H9 (cell line): Measurements from ENCODE around the gene RPS6KA4. TPM values are rescaled to one million over a fixed set of nuclear protein-coding genes. Genes with fewer than 3 reads are reported as not detected.

Source experiments
- DNase-seq: peaks from one replicate; pipeline ENCODE4 v3.0.0-alpha.2; 2017
- H2AFZ ChIP-seq: one replicate; pipeline ENCODE4 v1.6.1; 2013; ENCODE audit warnings: mild to moderate bottlenecking, low read length, control low read depth, moderate library complexity
- H2AK5ac ChIP-seq: 2 replicates; pipeline ENCODE4 v1.6.1; 2013; ENCODE audit warnings: low read length, control low read depth, mixed read lengths; ENCODE audit not compliant: insufficient read length
- H2BK120ac ChIP-seq: one replicate; pipeline ENCODE4 v1.6.1; 2013; ENCODE audit warnings: low read depth, mild to moderate bottlenecking, low read length, control low read depth, inconsistent platforms; ENCODE audit not compliant: poor library complexity, severe bottlenecking
- H2BK12ac ChIP-seq: 2 replicates; pipeline ENCODE4 v1.6.1; 2013; ENCODE audit warnings: low read length, control low read depth, mixed read lengths, low read depth; ENCODE audit not compliant: insufficient read length
- H2BK15ac ChIP-seq: 2 replicates; pipeline ENCODE4 v1.6.1; 2013; ENCODE audit warnings: low read depth, low read length, control low read depth
- H2BK20ac ChIP-seq: one replicate; pipeline ENCODE4 v1.6.1; 2013; ENCODE audit warnings: low read depth, mild to moderate bottlenecking, low read length, control low read depth, inconsistent platforms; ENCODE audit not compliant: poor library complexity, severe bottlenecking
- H2BK5ac ChIP-seq: 2 replicates; pipeline ENCODE4 v1.6.1; 2013; ENCODE audit warnings: low read length, control low read depth, mixed read lengths; ENCODE audit not compliant: insufficient read length
- H3K14ac ChIP-seq: 2 replicates; pipeline ENCODE4 v1.6.1; 2013; ENCODE audit warnings: low read length, control low read depth; ENCODE audit not compliant: insufficient read depth
- H3K18ac ChIP-seq: 2 replicates; pipeline ENCODE4 v1.6.1; 2013; ENCODE audit warnings: low read depth, mild to moderate bottlenecking, mixed read lengths, low read length, control low read depth; ENCODE audit not compliant: insufficient read length
- H3K23ac ChIP-seq: 2 replicates; pipeline ENCODE4 v1.6.1; 2013; ENCODE audit warnings: low read length, control low read depth, mixed read lengths, low read depth; ENCODE audit not compliant: insufficient read length
- H3K23me2 ChIP-seq: 2 replicates; pipeline ENCODE4 v1.6.1; 2013; ENCODE audit warnings: low read depth, mild to moderate bottlenecking, mixed read lengths, low read length, control low read depth; ENCODE audit not compliant: insufficient read length, poor library complexity, severe bottlenecking
- H3K27ac ChIP-seq: 2 replicates; pipeline ENCODE4 v1.5.1; 2013; ENCODE audit warnings: low read length, control low read depth, mixed read lengths, low read depth; ENCODE audit not compliant: insufficient read length
- H3K27me3 ChIP-seq: 2 replicates; pipeline ENCODE4 v1.6.1; 2013; ENCODE audit warnings: low read length, control low read depth, inconsistent platforms; ENCODE audit not compliant: insufficient read depth
- H3K4ac ChIP-seq: 2 replicates; pipeline ENCODE4 v1.6.1; 2013; ENCODE audit warnings: low read depth, mild to moderate bottlenecking, control low read depth, inconsistent platforms, low read length, moderate library complexity
- H3K4me1 ChIP-seq: 2 replicates; pipeline ENCODE4 v1.6.1; 2013; ENCODE audit warnings: low read length, control low read depth, inconsistent platforms; ENCODE audit not compliant: insufficient read depth
- H3K4me2 ChIP-seq: 2 replicates; pipeline ENCODE4 v1.6.1; 2013; ENCODE audit warnings: low read length, control low read depth, mixed read lengths; ENCODE audit not compliant: insufficient read length, insufficient read depth
- H3K56ac ChIP-seq: 2 replicates; pipeline ENCODE4 v1.6.1; 2013; ENCODE audit warnings: low read depth, mild to moderate bottlenecking, mixed read lengths, low read length, control low read depth; ENCODE audit not compliant: insufficient read length
- H3K79me1 ChIP-seq: 2 replicates; pipeline ENCODE4 v1.6.1; 2013; ENCODE audit warnings: low read depth, mild to moderate bottlenecking, moderate library complexity, low read length, control low read depth, inconsistent platforms; ENCODE audit not compliant: insufficient read depth, poor library complexity, severe bottlenecking
- H3K79me2 ChIP-seq: 2 replicates; pipeline ENCODE4 v1.6.1; 2013; ENCODE audit warnings: low read length, control low read depth, inconsistent platforms; ENCODE audit not compliant: insufficient read depth
- H3K9ac ChIP-seq: 2 replicates; pipeline ENCODE4 v1.6.1; 2013; ENCODE audit warnings: low read length, control low read depth, mixed read lengths; ENCODE audit not compliant: insufficient read length; ENCODE audit errors: extremely low read depth
- H3K9me3 ChIP-seq: one replicate; pipeline ENCODE4 v1.6.1; 2013; ENCODE audit warnings: low read depth, low read length, inconsistent platforms; ENCODE audit not compliant: control insufficient read depth
- H3T11ph ChIP-seq: one replicate; pipeline ENCODE4 v1.6.1; 2013; ENCODE audit warnings: mild to moderate bottlenecking, low read length, control low read depth, inconsistent platforms
- H4K20me1 ChIP-seq: one replicate; pipeline ENCODE4 v1.6.1; 2013; ENCODE audit not compliant: control insufficient read depth, insufficient read length, insufficient read depth
- H4K5ac ChIP-seq: 2 replicates; pipeline ENCODE4 v1.6.1; 2013; ENCODE audit warnings: low read depth, mild to moderate bottlenecking, mixed read lengths, low read length, control low read depth; ENCODE audit not compliant: insufficient read length
- H4K8ac ChIP-seq: replicated peaks from 2 replicates; pipeline ENCODE4 v1.6.1; 2013; ENCODE audit warnings: low read length, control low read depth, mixed read lengths, low read depth; ENCODE audit not compliant: insufficient read length
- H4K91ac ChIP-seq: 2 replicates; pipeline ENCODE4 v1.6.1; 2013; ENCODE audit warnings: low read depth, mild to moderate bottlenecking, moderate library complexity, mixed read lengths, low read length, control low read depth; ENCODE audit not compliant: insufficient read length
- H3K27ac Mint-ChIP-seq, 3 experiments: 2 replicates in 2 of 3; 3 replicates in 1 of 3; pipeline ENCODE4 v1.8.0; 2020 to 2021; ENCODE audit warnings: mixed read lengths in 3 of 3, mild to moderate bottlenecking in 1 of 3, moderate library complexity in 1 of 3
- H3K27me3 Mint-ChIP-seq: 2 replicates; pipeline ENCODE4 v1.8.0; 2021; ENCODE audit warnings: low read depth, mild to moderate bottlenecking, moderate library complexity, mixed read lengths
- H3K36me3 Mint-ChIP-seq, 3 experiments: 2 replicates in 2 of 3; 3 replicates in 1 of 3; pipeline ENCODE4 v1.8.0; 2020 to 2021; ENCODE audit warnings: low read depth in 3 of 3, mixed read lengths in 3 of 3; ENCODE audit not compliant: insufficient read depth in 1 of 3
- H3K4me1 Mint-ChIP-seq, 2 experiments: 2 replicates each; pipeline ENCODE4 v1.8.0; 2020; ENCODE audit warnings: mixed read lengths in 2 of 2
- H3K4me3 Mint-ChIP-seq, 2 experiments: 2 replicates in 1 of 2; 3 replicates in 1 of 2; pipeline ENCODE4 v1.8.0; 2020 to 2021; ENCODE audit warnings: mild to moderate bottlenecking in 2 of 2, mixed read lengths in 2 of 2, moderate library complexity in 1 of 2
- H3K9me3 Mint-ChIP-seq, 2 experiments: 2 replicates in 1 of 2; 3 replicates in 1 of 2; pipeline ENCODE4 v1.8.0; 2020; ENCODE audit warnings: mild to moderate bottlenecking in 2 of 2, mixed read lengths in 2 of 2, moderate library complexity in 1 of 2
- CTCF ChIP-seq: fragments of 200-600 bp; sonication (generic); conservative IDR thresholded peaks from 3 replicates; pipeline ENCODE4 v1.8.0; 2021; ENCODE audit warnings: antibody characterized with exemption, mild to moderate bottlenecking
- WGBS: extraction: QIAGEN DNeasy Blood & Tissue Kit; methylation state at CpG from one replicate; pipeline ENCODE4 v1.1.7; 2013; ENCODE audit warnings: missing lambda C conversion rate, low lambda C conversion rate, mixed read lengths; ENCODE audit not compliant: insufficient read length; ENCODE audit errors: extremely low coverage; 5-methylcytosine and 5-hydroxymethylcytosine counted together
- total RNA-seq: library from RNA; stranded (reverse); gene quantifications from 2 replicates; pipeline ENCODE4 v1.2.1, GENCODE V29; 2021

The RPS6KA4 gene
- total RNA-seq, 1 experiment from 2014 or later: 10.8 TPM

GRCh38 chr11:64379817-64380709, 21.1 kb downstream of the RPS6KA4 start:
- Mint-ChIP-seq H3K36me3 (no peaks in the 10 kb centered on the region), H3K4me3 (no peak overlapping the region), H3K9me3 (no peaks in the 10 kb centered on the region), H3K27ac (no peak overlapping the region), H3K4me1 (no peaks in the 10 kb centered on the region), H3K27me3 (peaks cover 6% of the 10 kb centered on the region)
- Histone ChIP-seq H3K14ac (no peak overlapping the region), H2AFZ (no peak overlapping the region), H2BK5ac (no peak overlapping the region), H3K56ac (no peak overlapping the region), H2BK120ac (no peak overlapping the region), H3K79me1 (no peaks in the 10 kb centered on the region), H4K91ac (no peak overlapping the region), H3K23ac (no peak overlapping the region), H3K79me2 (no peaks in the 10 kb centered on the region), H3K18ac (no peak overlapping the region), H3T11ph (no peak overlapping the region), H3K4me1 (no peaks in the 10 kb centered on the region), H3K27ac (no peak overlapping the region), H3K23me2 (no peaks in the 10 kb centered on the region), H2BK15ac (no peak overlapping the region), H2BK12ac (no peak overlapping the region), H3K9me3 (no peaks in the 10 kb centered on the region), H4K8ac (no peak overlapping the region), H3K9ac (no peak overlapping the region), H2AK5ac (no peak overlapping the region), H3K4ac (no peak overlapping the region), H3K4me2 (no peak overlapping the region), H2BK20ac (no peak overlapping the region), H4K5ac (no peak overlapping the region), H3K27me3 (no peaks in the 10 kb centered on the region), H4K20me1 (no peaks in the 10 kb centered on the region)
- no peak for TF ChIP-seq CTCF
- no peak for DNase-seq
- 100% methylated on average over 5 of the region's 35 CpGs for WGBS
